Measurements from ENCODE around the gene POLR1G. TPM values are rescaled to one million over a fixed set of nuclear protein-coding genes. Genes with fewer than 3 reads are reported as not detected.

POLR1G gene
- polyA plus RNA-seq, 2 of the 4 experiments (the other 2 are of a cell fraction): 15.1 to 31.2 TPM

DNA sequence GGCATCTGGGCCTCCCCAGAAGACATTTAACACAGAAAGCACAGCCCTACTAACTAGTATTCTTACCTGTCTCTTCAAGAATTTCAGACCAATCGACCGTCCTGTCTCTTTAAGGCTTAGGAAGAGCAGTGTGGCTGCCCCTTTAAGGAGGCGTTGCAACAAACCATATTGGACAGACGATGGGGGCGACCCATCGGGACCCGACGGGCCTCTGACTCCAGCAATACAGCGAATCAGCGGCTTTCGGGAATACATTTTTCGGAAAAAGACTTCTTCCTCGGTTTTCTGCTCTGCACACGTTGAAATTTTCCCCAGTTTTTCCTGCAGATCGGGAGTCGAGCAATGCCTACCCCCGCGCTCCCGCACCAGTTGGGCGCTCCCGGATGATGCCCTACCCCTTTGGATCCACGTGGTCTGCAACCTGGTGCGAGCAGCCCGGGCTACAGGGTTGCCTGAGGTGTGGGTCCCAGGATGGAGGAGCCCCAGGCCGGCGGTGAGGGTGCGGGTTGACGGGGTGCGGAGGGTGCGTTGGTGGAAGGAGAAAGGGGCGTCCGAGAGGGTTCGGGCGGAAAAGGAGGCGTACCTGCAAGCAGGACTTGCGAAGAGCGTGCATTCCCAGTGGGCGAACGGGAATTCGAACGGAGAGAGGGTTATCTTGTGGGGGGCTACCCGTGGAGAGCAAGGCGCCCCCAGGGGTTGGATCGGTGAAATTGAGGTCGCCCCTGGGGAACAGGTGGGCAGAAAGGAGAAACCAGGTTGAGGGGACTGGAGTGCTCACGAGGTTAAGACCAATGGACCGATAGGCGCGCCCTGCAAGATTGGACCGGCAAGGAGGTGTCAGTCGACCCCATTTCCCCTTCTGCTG, at the start of gene POLR1G (continued):
- TF ChIP-seq, protein P1, sequence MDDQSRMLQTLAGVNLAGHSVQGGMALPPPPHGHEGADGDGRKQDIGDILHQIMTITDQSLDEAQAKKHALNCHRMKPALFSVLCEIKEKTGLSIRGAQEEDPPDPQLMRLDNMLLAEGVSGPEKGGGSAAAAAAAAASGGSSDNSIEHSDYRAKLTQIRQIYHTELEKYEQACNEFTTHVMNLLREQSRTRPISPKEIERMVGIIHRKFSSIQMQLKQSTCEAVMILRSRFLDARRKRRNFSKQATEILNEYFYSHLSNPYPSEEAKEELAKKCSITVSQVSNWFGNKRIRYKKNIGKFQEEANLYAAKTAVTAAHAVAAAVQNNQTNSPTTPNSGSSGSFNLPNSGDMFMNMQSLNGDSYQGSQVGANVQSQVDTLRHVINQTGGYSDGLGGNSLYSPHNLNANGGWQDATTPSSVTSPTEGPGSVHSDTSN (IDR thresholded peaks at IDR 0.05): peak; percentile 43
- TF ChIP-seq, protein P2, sequence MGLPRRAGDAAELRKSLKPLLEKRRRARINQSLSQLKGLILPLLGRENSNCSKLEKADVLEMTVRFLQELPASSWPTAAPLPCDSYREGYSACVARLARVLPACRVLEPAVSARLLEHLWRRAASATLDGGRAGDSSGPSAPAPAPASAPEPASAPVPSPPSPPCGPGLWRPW (IDR thresholded peaks at IDR 0.05): no peak
- no peak for TF ChIP-seq ZSCAN20 (CRISPR knock-in tag; IDR thresholded peaks at IDR 0.05)
- TF ChIP-seq POLR2A (IDR thresholded peaks at IDR 0.05; ENCODE audit: low read length): peak; percentile 93
- TF ChIP-seq EP300 (IDR thresholded peaks at IDR 0.05): no peak; a peak in 1 of 5 replicates

DNA sequence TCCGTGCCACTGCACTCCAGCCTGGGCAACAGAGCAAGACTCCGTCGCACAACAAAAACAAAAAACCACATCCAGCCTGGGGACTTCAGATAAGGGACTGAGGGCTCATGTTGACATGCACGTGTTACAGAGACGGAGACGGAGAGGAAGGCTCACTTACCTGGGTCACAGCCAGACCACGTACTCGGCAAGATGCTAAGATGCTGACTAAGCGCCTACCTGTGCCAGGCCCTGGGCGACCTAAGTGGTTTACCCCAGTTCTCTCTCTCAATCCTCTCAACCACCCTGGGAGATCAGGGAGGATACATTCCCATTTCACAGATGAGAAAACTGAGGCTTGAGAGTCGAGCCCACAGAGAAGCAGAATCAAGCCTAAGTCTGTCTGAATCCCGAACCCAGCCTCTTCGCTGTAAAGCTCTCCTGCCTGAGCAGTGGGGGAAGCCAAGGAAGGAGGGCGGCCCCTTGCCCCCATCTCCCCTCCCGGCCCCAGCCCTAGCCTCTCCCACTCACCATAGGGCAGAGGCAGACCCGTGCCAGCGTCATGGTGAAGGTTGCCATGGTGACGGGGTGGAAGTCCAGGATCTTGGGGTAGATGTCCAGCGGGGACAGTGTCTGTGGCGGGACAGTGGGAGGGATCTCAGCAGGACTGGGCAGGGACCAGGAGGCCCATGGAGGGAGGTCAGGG, 49.5 kb upstream of the POLR1G start:
- DNase-seq (ENCODE audit: low read depth in 1 of 2, low spot score in 1 of 2) (no peak), FAIRE-seq (no peak), ATAC-seq (no peak)
- Histone ChIP-seq H3K9me3 (no peaks in the 10 kb centered on the region), H3K4me2 (no peak overlapping the region), H3K4me1 (no peaks in the 10 kb centered on the region), H3K4me3 (no peak overlapping the region), H3K27ac (no peak overlapping the region)
- TF ChIP-seq FOSB (CRISPR knock-in tag; IDR thresholded peaks at IDR 0.05): no peak
- peak; percentile 61 for TF ChIP-seq MAFK (IDR thresholded peaks at IDR 0.05; ENCODE audit: partially characterized antibody)
- TF ChIP-seq, protein P3, sequence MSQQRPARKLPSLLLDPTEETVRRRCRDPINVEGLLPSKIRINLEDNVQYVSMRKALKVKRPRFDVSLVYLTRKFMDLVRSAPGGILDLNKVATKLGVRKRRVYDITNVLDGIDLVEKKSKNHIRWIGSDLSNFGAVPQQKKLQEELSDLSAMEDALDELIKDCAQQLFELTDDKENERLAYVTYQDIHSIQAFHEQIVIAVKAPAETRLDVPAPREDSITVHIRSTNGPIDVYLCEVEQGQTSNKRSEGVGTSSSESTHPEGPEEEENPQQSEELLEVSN (IDR thresholded peaks at IDR 0.05; ENCODE audit: borderline replicate concordance, low read depth): no peak
- TF ChIP-seq ZFP36 (IDR thresholded peaks at IDR 0.05; ENCODE audit: borderline replicate concordance, partially characterized antibody): no peak
- TF ChIP-seq, protein P1 (IDR thresholded peaks at IDR 0.05): no peak
- TF ChIP-seq RCOR1 (IDR thresholded peaks at IDR 0.05; ENCODE audit: low read depth, low read length): no peak
- no peak for TF ChIP-seq JUNB (IDR thresholded peaks at IDR 0.05)
- TF ChIP-seq RNF2 (IDR thresholded peaks at IDR 0.05; ENCODE audit: borderline replicate concordance, low read depth): no peak
- TF ChIP-seq KDM1A (IDR thresholded peaks at IDR 0.05; ENCODE audit: low read depth): 0 out of 2 replicates have a peak, but pooled peaks have one; percentile 52
- 94% methylated on average over 18 of the region's 20 CpGs for WGBS (ENCODE audit: missing lambda C conversion rate)
- ChIA-PET POLR2A (no interaction called here), CTCF (interaction anchor here (1.4 to 1.8 kb wide), 2 partner anchors 10 to 45 kb away, joined by 3 to 4 read pairs; no protein-coding TSS in a partner anchor)

DNA sequence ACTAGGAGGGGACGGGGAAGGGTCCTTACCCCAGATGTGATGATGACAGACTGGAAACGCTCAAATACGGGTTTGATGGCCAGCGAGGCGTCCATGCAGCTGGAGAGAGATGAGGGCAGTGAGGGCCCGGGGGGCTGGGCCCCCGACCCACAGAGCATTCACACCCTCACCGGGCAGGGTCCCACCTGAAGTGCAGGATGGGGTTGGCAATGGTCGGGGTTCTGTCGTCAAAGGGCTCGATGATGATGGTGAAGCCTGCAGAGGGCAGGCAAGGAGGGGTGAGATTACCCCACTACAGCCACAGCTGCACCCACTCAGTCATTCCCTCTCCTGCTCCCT, 49.0 kb upstream of the POLR1G start:
- DNase-seq (ENCODE audit: low read depth in 1 of 2, low spot score in 1 of 2): no peak
- no peak overlapping the region for H3K4me2 ChIP-seq
- ChIA-PET CTCF (interaction anchor here (1.4 to 1.8 kb wide), 2 partner anchors 11 to 45 kb away, joined by 3 to 4 read pairs; no protein-coding TSS in a partner anchor), POLR2A (no interaction called here)
- no peak overlapping the region for H3K27ac ChIP-seq
- no peak for ATAC-seq
- WGBS (ENCODE audit: missing lambda C conversion rate): over 99% methylated on average over 11 of the region's 11 CpGs
- H3K4me1 ChIP-seq: no peaks in the 10 kb centered on the region
- H3K4me3 ChIP-seq: no peak overlapping the region
- no peak for FAIRE-seq
- H3K9me3 ChIP-seq: no peaks in the 10 kb centered on the region
- TF ChIP-seq RFX5 (IDR thresholded peaks at IDR 0.05) (no peak), NFE2L2 (conservative IDR thresholded peaks at IDR 0.05; ENCODE audit: low read length) (no peak), TFCP2L1 (CRISPR knock-in tag; IDR thresholded peaks at IDR 0.05) (no peak), NPAS2 (CRISPR knock-in tag; IDR thresholded peaks at IDR 0.05; ENCODE audit: borderline replicate concordance) (no peak), NR3C1 (IDR thresholded peaks at IDR 0.05) (no peak), RCOR1 (IDR thresholded peaks at IDR 0.05; ENCODE audit: low read depth, low read length) (no peak), RAD21 (conservative IDR thresholded peaks at IDR 0.05 in 1 of 2, IDR thresholded peaks at IDR 0.05 in 1 of 2) (no peak), HDAC2 (IDR thresholded peaks at IDR 0.05) (no peak), FOSL2 (IDR thresholded peaks at IDR 0.05) (no peak), FOSL2 (CRISPR knock-in tag; IDR thresholded peaks at IDR 0.05) (no peak), MAFK (IDR thresholded peaks at IDR 0.05; ENCODE audit: partially characterized antibody) (no peak), POLR2AphosphoS2 (conservative IDR thresholded peaks at IDR 0.05; ENCODE audit: low read length) (no peak), ZFP36 (IDR thresholded peaks at IDR 0.05; ENCODE audit: borderline replicate concordance, partially characterized antibody) (no peak), ZNF302 (CRISPR knock-in tag; IDR thresholded peaks at IDR 0.05) (no peak), ZC3H11A (IDR thresholded peaks at IDR 0.05) (no peak)
- TF ChIP-seq, protein P4, sequence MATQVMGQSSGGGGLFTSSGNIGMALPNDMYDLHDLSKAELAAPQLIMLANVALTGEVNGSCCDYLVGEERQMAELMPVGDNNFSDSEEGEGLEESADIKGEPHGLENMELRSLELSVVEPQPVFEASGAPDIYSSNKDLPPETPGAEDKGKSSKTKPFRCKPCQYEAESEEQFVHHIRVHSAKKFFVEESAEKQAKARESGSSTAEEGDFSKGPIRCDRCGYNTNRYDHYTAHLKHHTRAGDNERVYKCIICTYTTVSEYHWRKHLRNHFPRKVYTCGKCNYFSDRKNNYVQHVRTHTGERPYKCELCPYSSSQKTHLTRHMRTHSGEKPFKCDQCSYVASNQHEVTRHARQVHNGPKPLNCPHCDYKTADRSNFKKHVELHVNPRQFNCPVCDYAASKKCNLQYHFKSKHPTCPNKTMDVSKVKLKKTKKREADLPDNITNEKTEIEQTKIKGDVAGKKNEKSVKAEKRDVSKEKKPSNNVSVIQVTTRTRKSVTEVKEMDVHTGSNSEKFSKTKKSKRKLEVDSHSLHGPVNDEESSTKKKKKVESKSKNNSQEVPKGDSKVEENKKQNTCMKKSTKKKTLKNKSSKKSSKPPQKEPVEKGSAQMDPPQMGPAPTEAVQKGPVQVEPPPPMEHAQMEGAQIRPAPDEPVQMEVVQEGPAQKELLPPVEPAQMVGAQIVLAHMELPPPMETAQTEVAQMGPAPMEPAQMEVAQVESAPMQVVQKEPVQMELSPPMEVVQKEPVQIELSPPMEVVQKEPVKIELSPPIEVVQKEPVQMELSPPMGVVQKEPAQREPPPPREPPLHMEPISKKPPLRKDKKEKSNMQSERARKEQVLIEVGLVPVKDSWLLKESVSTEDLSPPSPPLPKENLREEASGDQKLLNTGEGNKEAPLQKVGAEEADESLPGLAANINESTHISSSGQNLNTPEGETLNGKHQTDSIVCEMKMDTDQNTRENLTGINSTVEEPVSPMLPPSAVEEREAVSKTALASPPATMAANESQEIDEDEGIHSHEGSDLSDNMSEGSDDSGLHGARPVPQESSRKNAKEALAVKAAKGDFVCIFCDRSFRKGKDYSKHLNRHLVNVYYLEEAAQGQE (IDR thresholded peaks at IDR 0.05): no peak
- TF ChIP-seq, protein P5, sequence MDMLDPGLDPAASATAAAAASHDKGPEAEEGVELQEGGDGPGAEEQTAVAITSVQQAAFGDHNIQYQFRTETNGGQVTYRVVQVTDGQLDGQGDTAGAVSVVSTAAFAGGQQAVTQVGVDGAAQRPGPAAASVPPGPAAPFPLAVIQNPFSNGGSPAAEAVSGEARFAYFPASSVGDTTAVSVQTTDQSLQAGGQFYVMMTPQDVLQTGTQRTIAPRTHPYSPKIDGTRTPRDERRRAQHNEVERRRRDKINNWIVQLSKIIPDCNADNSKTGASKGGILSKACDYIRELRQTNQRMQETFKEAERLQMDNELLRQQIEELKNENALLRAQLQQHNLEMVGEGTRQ (IDR thresholded peaks at IDR 0.05): no peak

Measured in A549 (cell line).